Progenitor cell of endocrine pancreas (in vitro differentiated cells): ENCODE results near the gene TLE1. TPM values are rescaled to one million over a fixed set of nuclear protein-coding genes. Genes with fewer than 3 reads are reported as not detected.
A peak's percentile ranks its signal among the peaks of the same experiment; 100 is the strongest.
"Not testable (repeated sequence)": the region's sequence is repeated elsewhere in the genome, so short reads cannot be mapped to it uniquely, and the experiment has no call there.

ENCODE experiments used
- DNase-seq: peaks from one replicate; pipeline ENCODE4 v3.0.0; 2021; ENCODE audit warnings: low spot score; ENCODE audit not compliant: unreplicated experiment
- H3K27ac Mint-ChIP-seq: 2 replicates; pipeline ENCODE4 v1.8.0; 2021; ENCODE audit warnings: mild to moderate bottlenecking, moderate library complexity, mixed read lengths
- H3K27me3 Mint-ChIP-seq: 2 replicates; pipeline ENCODE4 v1.8.0; 2021; ENCODE audit warnings: mixed read lengths
- H3K36me3 Mint-ChIP-seq: 2 replicates; pipeline ENCODE4 v1.8.0; 2022; ENCODE audit warnings: mixed read lengths; ENCODE audit not compliant: insufficient read depth
- H3K4me1 Mint-ChIP-seq: 2 replicates; pipeline ENCODE4 v1.8.0; 2021; ENCODE audit warnings: low read depth, mixed read lengths
- H3K4me3 Mint-ChIP-seq: 2 replicates; pipeline ENCODE4 v1.8.0; 2021; ENCODE audit warnings: low read depth, mild to moderate bottlenecking, moderate library complexity, mixed read lengths
- H3K9me3 Mint-ChIP-seq: 2 replicates; pipeline ENCODE4 v1.8.0; 2021; ENCODE audit warnings: low read depth, mixed read lengths
- CTCF ChIP-seq: fragments of 200-600 bp; sonication (generic); IDR thresholded peaks from one replicate; pipeline ENCODE4 v1.5.0; 2021; ENCODE audit warnings: antibody characterized with exemption, mild to moderate bottlenecking; ENCODE audit not compliant: unreplicated experiment
- total RNA-seq: library from RNA; stranded (reverse); gene quantifications from 2 replicates; pipeline ENCODE4 v1.2.1, GENCODE V29; 2021

TLE1 gene
- total RNA-seq, 1 donor from 2014 or later = 68.7 TPM

GRCh38 chr9:81609782-81610739 lies 79.3 kb downstream of the TLE1 start:
- H3K27me3 Mint-ChIP-seq = no peaks in the 10 kb centered on the region
- peaks cover 14% of the 10 kb centered on the region for H3K4me1 Mint-ChIP-seq
- peaks cover 69% of the 10 kb centered on the region for H3K36me3 Mint-ChIP-seq
- no peak for TF ChIP-seq CTCF
- H3K27ac Mint-ChIP-seq = peak overlapping the region; percentile 20
- no peaks in the 10 kb centered on the region for H3K9me3 Mint-ChIP-seq
- no peak overlapping the region for H3K4me3 Mint-ChIP-seq
- no peak for DNase-seq

GRCh38 chr9:81608289-81608657 lies 81.1 kb downstream of the TLE1 start:
- no peak for TF ChIP-seq CTCF
- H3K27me3 Mint-ChIP-seq = no peaks in the 10 kb centered on the region
- no peak overlapping the region for H3K27ac Mint-ChIP-seq
- H3K9me3 Mint-ChIP-seq = no peaks in the 10 kb centered on the region
- no peak for DNase-seq
- peaks cover 67% of the 10 kb centered on the region for H3K36me3 Mint-ChIP-seq
- peaks cover 24% of the 10 kb centered on the region for H3K4me1 Mint-ChIP-seq
- H3K4me3 Mint-ChIP-seq = no peak overlapping the region

GRCh38 chr9:81607593-81608288 lies 81.6 kb downstream of the TLE1 start:
- Mint-ChIP-seq H3K4me3 (no peak overlapping the region), H3K36me3 (peaks cover 64% of the 10 kb centered on the region), H3K27me3 (no peaks in the 10 kb centered on the region), H3K4me1 (peaks cover 24% of the 10 kb centered on the region), H3K9me3 (no peaks in the 10 kb centered on the region), H3K27ac (peak overlapping the region; percentile 62)
- no peak for TF ChIP-seq CTCF
- no peak for DNase-seq

GRCh38 chr9:81606261-81606660 lies 83.1 kb downstream of the TLE1 start:
- H3K27ac Mint-ChIP-seq, DNase-seq, H3K27me3 Mint-ChIP-seq, H3K9me3 Mint-ChIP-seq, H3K4me3 Mint-ChIP-seq: not testable (repeated sequence)
- peaks cover 23% of the 10 kb centered on the region for H3K4me1 Mint-ChIP-seq
- peaks cover 64% of the 10 kb centered on the region for H3K36me3 Mint-ChIP-seq

- no peak for TF ChIP-seq CTCF
- DNase-seq = no peak
- peaks cover 58% of the 10 kb centered on the region for H3K36me3 Mint-ChIP-seq
- peaks cover 15% of the 10 kb centered on the region for H3K4me1 Mint-ChIP-seq
- H3K9me3 Mint-ChIP-seq = no peaks in the 10 kb centered on the region
- no peak overlapping the region for H3K27ac Mint-ChIP-seq
- no peak overlapping the region for H3K4me3 Mint-ChIP-seq
- H3K27me3 Mint-ChIP-seq = no peaks in the 10 kb centered on the region
Measured at GRCh38 chr9:81605170-81605670, 84.1 kb downstream of the TLE1 start.
